Breast epithelium (tissue), 3 donors: ENCODE data around the gene MAP3K8.

ENCODE experiments used
- CTCF ChIP-seq, 3 donors: fragments of 450-650 bp; IDR thresholded peaks; one replicate each; pipeline ENCODE4 v1.5.1; 2016 to 2017; ENCODE audit warnings: antibody characterized with exemption in 3 of 3, mild to moderate bottlenecking in 3 of 3, moderate library complexity in 3 of 3
- POLR2A ChIP-seq: fragments of 450-650 bp; IDR thresholded peaks from one replicate; pipeline ENCODE4 v1.6.1; 2016; ENCODE audit warnings: antibody characterized with exemption, mild to moderate bottlenecking, moderate library complexity
- POLR2AphosphoS5 ChIP-seq, 3 donors: sonication (generic); formaldehyde crosslinking; IDR thresholded peaks; one replicate each; pipeline ENCODE4 v1.6.1; 2017; ENCODE audit warnings: antibody characterized with exemption in 3 of 3

GRCh38 chr10:30472414-30473155 is 38.6 kb downstream of the MAP3K8 start:
- no peak for TF ChIP-seq POLR2A
- TF ChIP-seq CTCF (IDR thresholded peaks at IDR 0.05) = no peak
- TF ChIP-seq POLR2AphosphoS5 (IDR thresholded peaks at IDR 0.05) = no peak
